A673 (cell line): Measurements from ENCODE around the gene MRI1.

ENCODE experiments used
- CTCF ChIP-seq: fragments of 300-800, 200-600 bp; sonication (generic); conservative IDR thresholded peaks from 2 replicates; pipeline ENCODE4 v1.5.1; 2017; ENCODE audit warnings: low read depth, mild to moderate bottlenecking, antibody characterized with exemption, low read length, moderate library complexity, mixed read lengths
- EZH2 ChIP-seq: fragments of 200-600 bp; sonication (generic); IDR thresholded peaks from 2 replicates; pipeline ENCODE4 v1.6.1; 2017; ENCODE audit warnings: borderline replicate concordance, low read depth, mild to moderate bottlenecking, mixed read lengths, antibody characterized with exemption, low read length; ENCODE audit not compliant: poor library complexity, severe bottlenecking

DNA sequence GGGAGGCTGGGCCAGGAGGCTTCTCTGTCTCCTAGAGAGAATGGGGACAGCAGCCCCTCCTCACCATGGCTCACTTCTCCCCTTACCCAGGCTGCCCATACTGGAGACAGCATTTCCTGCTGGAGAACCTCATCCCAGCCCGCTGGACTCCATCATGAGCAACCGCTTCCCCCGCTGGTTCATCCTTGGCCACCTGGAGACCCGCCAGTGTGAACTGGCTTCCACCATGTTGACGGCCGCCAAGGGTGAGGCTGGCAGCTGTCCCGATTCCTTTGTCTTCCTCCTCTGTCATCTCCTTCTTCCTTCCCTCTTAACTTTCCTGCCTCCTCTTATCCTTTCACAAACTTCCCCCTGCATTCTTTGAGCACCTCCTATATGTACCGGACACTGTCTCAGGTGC is 58.9 kb downstream of the MRI1 start:
- no peak for TF ChIP-seq CTCF
- TF ChIP-seq EZH2 = no peak
